GM13976 (cell line): ENCODE results near the gene COBLL1.

Experiments used
- DNase-seq: peaks from one replicate; pipeline ENCODE4 v3.0.0; 2012; ENCODE audit warnings: low spot score
- in situ Hi-C: fragments of 300-500 bp; cut with MboI; formaldehyde crosslinking; loops from one replicate; pipeline ENCODE4 v1.12.0; 2022; ENCODE audit warnings: low sequenced_read_pairs, mixed read lengths, inconsistent platforms; ENCODE audit not compliant: unreplicated experiment
- TF ChIP-seq, protein P1 (sequence below): IDR thresholded peaks from 2 replicates; pipeline ENCODE4 v1.5.1; 2012; ENCODE audit warnings: borderline replicate concordance, mild to moderate bottlenecking; ENCODE audit not compliant: insufficient read depth; ENCODE audit errors: extremely low read depth, missing control alignments, control extremely low read depth

COBLL1 gene

GRCh38 chr2:164678631-164679149 lies 162.9 kb downstream of the COBLL1 start:
- TF ChIP-seq, protein P1, sequence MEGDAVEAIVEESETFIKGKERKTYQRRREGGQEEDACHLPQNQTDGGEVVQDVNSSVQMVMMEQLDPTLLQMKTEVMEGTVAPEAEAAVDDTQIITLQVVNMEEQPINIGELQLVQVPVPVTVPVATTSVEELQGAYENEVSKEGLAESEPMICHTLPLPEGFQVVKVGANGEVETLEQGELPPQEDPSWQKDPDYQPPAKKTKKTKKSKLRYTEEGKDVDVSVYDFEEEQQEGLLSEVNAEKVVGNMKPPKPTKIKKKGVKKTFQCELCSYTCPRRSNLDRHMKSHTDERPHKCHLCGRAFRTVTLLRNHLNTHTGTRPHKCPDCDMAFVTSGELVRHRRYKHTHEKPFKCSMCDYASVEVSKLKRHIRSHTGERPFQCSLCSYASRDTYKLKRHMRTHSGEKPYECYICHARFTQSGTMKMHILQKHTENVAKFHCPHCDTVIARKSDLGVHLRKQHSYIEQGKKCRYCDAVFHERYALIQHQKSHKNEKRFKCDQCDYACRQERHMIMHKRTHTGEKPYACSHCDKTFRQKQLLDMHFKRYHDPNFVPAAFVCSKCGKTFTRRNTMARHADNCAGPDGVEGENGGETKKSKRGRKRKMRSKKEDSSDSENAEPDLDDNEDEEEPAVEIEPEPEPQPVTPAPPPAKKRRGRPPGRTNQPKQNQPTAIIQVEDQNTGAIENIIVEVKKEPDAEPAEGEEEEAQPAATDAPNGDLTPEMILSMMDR = no peak
- in situ Hi-C loops = no loop called here
- DNase-seq = no peak

DNA sequence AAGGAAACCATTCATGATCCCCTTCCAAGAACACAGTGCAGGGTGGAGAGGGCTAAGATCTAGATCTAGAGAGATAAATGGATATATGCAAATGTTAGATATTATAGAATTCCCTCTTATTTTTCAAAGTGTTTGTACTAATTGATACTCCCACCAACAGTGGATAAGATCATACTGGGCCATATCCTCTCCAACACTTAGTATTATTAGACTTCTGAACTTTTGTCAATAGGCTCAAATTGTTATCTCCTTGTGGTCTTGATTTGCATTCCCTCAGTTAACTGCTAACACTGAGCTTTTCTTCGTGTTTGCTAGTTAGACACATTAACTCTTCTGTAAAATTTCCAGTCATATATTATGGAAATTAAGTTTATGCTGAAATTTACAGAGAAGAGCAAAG lies 163.9 kb downstream of the COBLL1 start:
- no peak for DNase-seq
- in situ Hi-C loops = no loop called here
- TF ChIP-seq, protein P1 = no peak

DNA sequence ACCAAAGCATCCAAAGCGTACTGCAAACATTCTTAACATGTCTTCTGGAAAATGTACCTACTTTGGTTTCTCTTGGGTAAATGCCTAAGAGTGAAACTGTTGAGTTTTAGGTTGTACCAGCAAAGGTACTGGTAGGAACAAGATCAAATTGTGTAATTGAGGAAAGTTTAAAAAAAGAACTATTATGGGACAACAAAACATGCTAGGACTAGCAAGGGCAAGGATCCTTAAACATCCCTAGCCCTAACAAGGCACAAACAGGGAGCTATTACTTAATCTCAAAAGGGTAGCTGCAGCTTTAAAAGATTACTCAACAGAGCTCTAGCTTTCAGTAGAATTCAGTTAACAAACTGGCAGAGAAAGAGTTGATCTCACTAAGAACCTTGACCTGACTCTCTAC lies 164.4 kb downstream of the COBLL1 start:
- in situ Hi-C loops = no loop called here
- TF ChIP-seq, protein P1 = no peak
- DNase-seq = no peak

GRCh38 chr2:164675687-164676086 lies 165.9 kb downstream of the COBLL1 start:
- in situ Hi-C loops = no loop called here
- no peak for DNase-seq
- TF ChIP-seq, protein P1 = no peak

- in situ Hi-C loops = no loop called here
- TF ChIP-seq, protein P1 = no peak
- DNase-seq = no peak
These were observed 166.6 kb downstream of the COBLL1 start for GRCh38 chr2:164675027-164675426.

GRCh38 chr2:164671664-164672396 lies 169.8 kb downstream of the COBLL1 start:
- TF ChIP-seq, protein P1 = no peak
- in situ Hi-C loops = no loop called here
- DNase-seq = no peak

- in situ Hi-C loops = no loop called here
- DNase-seq = no peak
- TF ChIP-seq, protein P1 = no peak
These were observed 172.3 kb downstream of the COBLL1 start for GRCh38 chr2:164669291-164669690.
